ENCODE results near the gene MPND.

Gene MPND

GRCh38 chr19:4342314-4342614, 1.1 kb upstream of the MPND start:
- Histone ChIP-seq H2AFZ (ENCODE audit: low read depth) (peak overlapping the region; percentile 93), H3K27ac (no peak overlapping the region), H3K4me2 (peak overlapping the region; percentile 73), H3K4me1 (ENCODE audit: low read depth, poor library complexity, severe bottlenecking) (no peaks in the 10 kb centered on the region), H4K20me1 (ENCODE audit: insufficient read depth) (no peaks in the 10 kb centered on the region), H3K4me3 (IDR thresholded peaks at IDR 0.05; ENCODE audit: insufficient read depth, low read depth, low read length) (no peak overlapping the region), H3K79me2 (ENCODE audit: insufficient read depth, low read depth) (no peaks in the 10 kb centered on the region), H3K9ac (peak overlapping the region; percentile 41; the same call in 1 of the 2 replicates), H3K27me3 (ENCODE audit: insufficient read depth, low read depth) (no peaks in the 10 kb centered on the region), H3K36me3 (ENCODE audit: insufficient read depth) (no peaks in the 10 kb centered on the region)
- TF ChIP-seq, protein P1, sequence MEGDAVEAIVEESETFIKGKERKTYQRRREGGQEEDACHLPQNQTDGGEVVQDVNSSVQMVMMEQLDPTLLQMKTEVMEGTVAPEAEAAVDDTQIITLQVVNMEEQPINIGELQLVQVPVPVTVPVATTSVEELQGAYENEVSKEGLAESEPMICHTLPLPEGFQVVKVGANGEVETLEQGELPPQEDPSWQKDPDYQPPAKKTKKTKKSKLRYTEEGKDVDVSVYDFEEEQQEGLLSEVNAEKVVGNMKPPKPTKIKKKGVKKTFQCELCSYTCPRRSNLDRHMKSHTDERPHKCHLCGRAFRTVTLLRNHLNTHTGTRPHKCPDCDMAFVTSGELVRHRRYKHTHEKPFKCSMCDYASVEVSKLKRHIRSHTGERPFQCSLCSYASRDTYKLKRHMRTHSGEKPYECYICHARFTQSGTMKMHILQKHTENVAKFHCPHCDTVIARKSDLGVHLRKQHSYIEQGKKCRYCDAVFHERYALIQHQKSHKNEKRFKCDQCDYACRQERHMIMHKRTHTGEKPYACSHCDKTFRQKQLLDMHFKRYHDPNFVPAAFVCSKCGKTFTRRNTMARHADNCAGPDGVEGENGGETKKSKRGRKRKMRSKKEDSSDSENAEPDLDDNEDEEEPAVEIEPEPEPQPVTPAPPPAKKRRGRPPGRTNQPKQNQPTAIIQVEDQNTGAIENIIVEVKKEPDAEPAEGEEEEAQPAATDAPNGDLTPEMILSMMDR (conservative IDR thresholded peaks at IDR 0.05; ENCODE audit: low read depth, low read length), result no peak

DNA sequence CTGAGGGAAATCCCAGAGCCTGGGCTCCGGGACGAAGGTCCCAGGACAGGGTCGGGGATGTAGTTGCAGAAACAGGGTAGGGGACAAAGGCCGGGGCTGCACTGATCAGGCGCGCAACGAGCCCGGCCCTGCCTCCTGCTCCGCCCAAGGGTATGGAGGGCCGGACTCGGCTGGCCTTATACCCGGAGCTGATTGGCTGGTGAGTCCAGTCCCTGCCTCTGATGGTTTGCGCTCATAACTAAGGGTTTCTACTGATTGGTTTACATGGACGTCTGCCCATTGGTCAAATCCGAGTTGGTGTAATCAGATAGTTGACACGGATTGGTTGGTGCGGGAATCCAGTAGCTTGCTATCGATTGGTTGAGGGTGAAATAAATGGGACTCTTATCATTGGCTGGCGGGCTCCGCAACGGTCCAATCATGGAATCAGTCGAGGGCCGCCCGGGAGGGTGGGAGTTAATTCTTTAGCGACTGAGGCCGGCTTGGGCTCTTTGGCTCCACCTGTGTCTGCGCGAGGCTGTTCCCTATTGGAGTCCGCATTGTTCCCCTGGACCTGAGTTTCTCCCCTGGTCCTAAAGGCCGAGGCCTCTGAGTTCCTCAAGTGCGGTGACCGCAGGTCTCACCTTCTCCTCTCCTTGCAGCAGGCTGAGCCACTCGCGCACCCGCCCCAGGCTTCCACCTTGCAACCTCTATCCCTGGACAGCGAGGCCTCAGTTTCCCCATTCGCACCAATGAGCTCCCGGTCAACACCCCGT, 570 bp upstream of the MPND start:
- no peaks in the 10 kb centered on the region for H3K79me2 ChIP-seq (ENCODE audit: insufficient read depth, low read depth)
- no peak overlapping the region for H3K4me3 ChIP-seq (IDR thresholded peaks at IDR 0.05; ENCODE audit: insufficient read depth, low read depth, low read length)
- H3K9ac ChIP-seq, result peak overlapping the region; percentile 52; the same call in 1 of the 2 replicates
- no peaks in the 10 kb centered on the region for H3K4me1 ChIP-seq (ENCODE audit: low read depth, poor library complexity, severe bottlenecking)
- peak overlapping the region; percentile 93 for H2AFZ ChIP-seq (ENCODE audit: low read depth)
- H3K27ac ChIP-seq, result peak overlapping the region; percentile 58
- no peaks in the 10 kb centered on the region for H3K27me3 ChIP-seq (ENCODE audit: insufficient read depth, low read depth)
- no peaks in the 10 kb centered on the region for H3K36me3 ChIP-seq (ENCODE audit: insufficient read depth)
- TF ChIP-seq, protein P1 (conservative IDR thresholded peaks at IDR 0.05; ENCODE audit: low read depth, low read length), result peak; percentile 35; the same call in 1 of the 2 replicates
- H4K20me1 ChIP-seq (ENCODE audit: insufficient read depth), result no peaks in the 10 kb centered on the region
- H3K4me2 ChIP-seq, result peak overlapping the region; percentile 86

GRCh38 chr19:4345342-4346019, 2.1 kb downstream of the MPND start:
- H3K27ac ChIP-seq, result no peak overlapping the region
- H3K4me1 ChIP-seq (ENCODE audit: low read depth, poor library complexity, severe bottlenecking), result no peaks in the 10 kb centered on the region
- H3K4me3 ChIP-seq (IDR thresholded peaks at IDR 0.05; ENCODE audit: insufficient read depth, low read depth, low read length), result no peak overlapping the region
- no peaks in the 10 kb centered on the region for H3K79me2 ChIP-seq (ENCODE audit: insufficient read depth, low read depth)
- no peaks in the 10 kb centered on the region for H4K20me1 ChIP-seq (ENCODE audit: insufficient read depth)
- H3K27me3 ChIP-seq (ENCODE audit: insufficient read depth, low read depth), result no peaks in the 10 kb centered on the region
- TF ChIP-seq, protein P1 (conservative IDR thresholded peaks at IDR 0.05; ENCODE audit: low read depth, low read length), result no peak
- no peak overlapping the region for H2AFZ ChIP-seq (ENCODE audit: low read depth)
- no peaks in the 10 kb centered on the region for H3K36me3 ChIP-seq (ENCODE audit: insufficient read depth)
- no peak overlapping the region for H3K4me2 ChIP-seq
- no peak overlapping the region for H3K9ac ChIP-seq

- Histone ChIP-seq H3K79me2 (ENCODE audit: insufficient read depth, low read depth) (no peaks in the 10 kb centered on the region), H3K4me2 (no peak overlapping the region), H3K27me3 (ENCODE audit: insufficient read depth, low read depth) (no peaks in the 10 kb centered on the region), H3K27ac (no peak overlapping the region), H3K4me3 (IDR thresholded peaks at IDR 0.05; ENCODE audit: insufficient read depth, low read depth, low read length) (no peak overlapping the region), H3K9ac (no peak overlapping the region), H3K36me3 (ENCODE audit: insufficient read depth) (no peaks in the 10 kb centered on the region), H4K20me1 (ENCODE audit: insufficient read depth) (no peaks in the 10 kb centered on the region), H3K4me1 (ENCODE audit: low read depth, poor library complexity, severe bottlenecking) (no peaks in the 10 kb centered on the region), H2AFZ (ENCODE audit: low read depth) (no peak overlapping the region)
- TF ChIP-seq, protein P1 (conservative IDR thresholded peaks at IDR 0.05; ENCODE audit: low read depth, low read length), result no peak
Observed at GRCh38 chr19:4346020-4346383, 2.6 kb downstream of the MPND start.

Data from KMS-11 (cell line).